AG04450 (cell line): ENCODE results near the gene KRTAP10-7. TPM values are rescaled to one million over a fixed set of nuclear protein-coding genes. Genes with fewer than 3 reads are reported as not detected.
"Not testable (repeated sequence)": the region's sequence is repeated elsewhere in the genome, so short reads cannot be mapped to it uniquely, and the experiment has no call there.

ENCODE experiments used
- CTCF ChIA-PET: fragments of 300-600, 350-600 bp; formaldehyde crosslinking; extraction: SDS; loops from one replicate; lab custom pipeline; 2022; ENCODE audit warnings: antibody characterized with exemption, inconsistent platforms; lab: Charles Lee
- POLR2A ChIA-PET: fragments of 350-600 bp; formaldehyde crosslinking; extraction: SDS; loops from one replicate; lab custom pipeline; 2021; ENCODE audit warnings: antibody characterized with exemption, inconsistent platforms; lab: Yijun Ruan, JAX
- DNase-seq: peaks from one replicate; pipeline ENCODE4 v3.0.0-alpha.2; 2011; ENCODE audit warnings: low read depth, low spot score
- H3K27ac ChIP-seq: one replicate; pipeline ENCODE4 v1.5.1; 2012; ENCODE audit warnings: low read depth, low read length, control low read depth
- H3K27me3 ChIP-seq: one replicate; pipeline ENCODE4 v1.6.0; 2012; ENCODE audit warnings: low read length; ENCODE audit not compliant: control insufficient read depth, insufficient read depth
- H3K4me3 ChIP-seq: 2 replicates; pipeline ENCODE4 v1.5.1; 2011; ENCODE audit warnings: mild to moderate bottlenecking, low read depth, low read length, control low read depth
- H3K9me3 ChIP-seq: 2 replicates; pipeline ENCODE4 v1.5.1; 2012; ENCODE audit warnings: low read length; ENCODE audit not compliant: control insufficient read depth, insufficient read depth
- polyA plus RNA-seq: library from polyadenylated mRNA; depleted of rRNA; stranded (reverse); fragments of >200 nt; gene quantifications from 2 replicates; pipeline ENCODE4 v1.2.3, GENCODE V29; 2011
- TF ChIP-seq, protein P1 (sequence below): IDR thresholded peaks from 2 replicates; pipeline ENCODE4 v1.5.1; 2011; ENCODE audit warnings: low read depth, low read length, control low read depth, inconsistent platforms

KRTAP10-7 gene
- polyA plus RNA-seq, 1 experiment = not detected

DNA sequence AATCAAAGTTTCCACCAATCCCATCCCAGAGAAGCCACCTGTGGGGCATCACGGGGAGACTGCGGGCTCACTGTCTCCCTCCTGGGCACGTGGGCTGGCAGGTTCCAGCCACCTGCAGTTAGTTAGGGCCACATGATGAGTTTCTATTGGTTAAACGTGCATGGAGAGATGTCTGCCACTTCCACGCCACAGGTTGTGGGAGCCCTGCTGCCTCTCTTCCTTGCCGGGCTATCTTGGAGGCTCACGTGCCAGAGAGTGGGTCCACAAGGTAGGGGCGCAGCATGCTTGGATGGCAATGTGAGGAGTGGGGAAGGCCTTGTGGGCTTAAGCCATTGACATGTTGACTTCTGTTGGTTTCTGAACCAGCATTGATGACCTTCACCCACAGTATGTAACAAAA lies 3.5 kb downstream of the KRTAP10-7 start:
- POLR2A ChIA-PET = no interaction called here
- Histone ChIP-seq H3K27me3 (no peaks in the 10 kb centered on the region), H3K9me3 (no peaks in the 10 kb centered on the region; the same call in 1 of the 2 replicates), H3K27ac (no peak overlapping the region), H3K4me3 (no peak overlapping the region)
- TF ChIP-seq, protein P1, sequence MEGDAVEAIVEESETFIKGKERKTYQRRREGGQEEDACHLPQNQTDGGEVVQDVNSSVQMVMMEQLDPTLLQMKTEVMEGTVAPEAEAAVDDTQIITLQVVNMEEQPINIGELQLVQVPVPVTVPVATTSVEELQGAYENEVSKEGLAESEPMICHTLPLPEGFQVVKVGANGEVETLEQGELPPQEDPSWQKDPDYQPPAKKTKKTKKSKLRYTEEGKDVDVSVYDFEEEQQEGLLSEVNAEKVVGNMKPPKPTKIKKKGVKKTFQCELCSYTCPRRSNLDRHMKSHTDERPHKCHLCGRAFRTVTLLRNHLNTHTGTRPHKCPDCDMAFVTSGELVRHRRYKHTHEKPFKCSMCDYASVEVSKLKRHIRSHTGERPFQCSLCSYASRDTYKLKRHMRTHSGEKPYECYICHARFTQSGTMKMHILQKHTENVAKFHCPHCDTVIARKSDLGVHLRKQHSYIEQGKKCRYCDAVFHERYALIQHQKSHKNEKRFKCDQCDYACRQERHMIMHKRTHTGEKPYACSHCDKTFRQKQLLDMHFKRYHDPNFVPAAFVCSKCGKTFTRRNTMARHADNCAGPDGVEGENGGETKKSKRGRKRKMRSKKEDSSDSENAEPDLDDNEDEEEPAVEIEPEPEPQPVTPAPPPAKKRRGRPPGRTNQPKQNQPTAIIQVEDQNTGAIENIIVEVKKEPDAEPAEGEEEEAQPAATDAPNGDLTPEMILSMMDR = no peak
- CTCF ChIA-PET = no interaction called here
- no peak for DNase-seq

DNA sequence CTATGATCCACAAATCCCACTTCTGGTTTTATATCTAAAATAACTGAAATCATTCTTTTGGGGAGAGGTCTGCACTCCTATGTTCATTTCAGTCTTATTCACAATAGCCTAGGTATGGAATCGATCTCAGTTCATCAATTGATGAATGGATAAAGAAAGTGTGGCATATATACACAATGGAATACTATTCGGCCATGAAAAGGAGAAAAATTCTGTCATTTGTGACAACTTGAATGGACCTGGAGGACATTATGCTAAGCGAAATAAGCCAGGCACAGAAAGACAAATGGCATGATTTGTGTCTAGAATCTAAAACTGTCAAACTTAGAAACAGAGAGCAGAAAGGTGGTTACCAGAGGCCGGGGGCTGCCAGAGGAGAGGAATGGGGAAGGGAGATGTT lies 6.1 kb downstream of the KRTAP10-7 start:
- CTCF ChIA-PET = no interaction called here
- H3K27me3 ChIP-seq = no peaks in the 10 kb centered on the region
- H3K9me3 ChIP-seq = peaks cover 2% of the 10 kb centered on the region
- no peak overlapping the region for H3K27ac ChIP-seq
- no peak for DNase-seq
- no peak overlapping the region for H3K4me3 ChIP-seq
- POLR2A ChIA-PET = no interaction called here
- TF ChIP-seq, protein P1 = no peak

DNA sequence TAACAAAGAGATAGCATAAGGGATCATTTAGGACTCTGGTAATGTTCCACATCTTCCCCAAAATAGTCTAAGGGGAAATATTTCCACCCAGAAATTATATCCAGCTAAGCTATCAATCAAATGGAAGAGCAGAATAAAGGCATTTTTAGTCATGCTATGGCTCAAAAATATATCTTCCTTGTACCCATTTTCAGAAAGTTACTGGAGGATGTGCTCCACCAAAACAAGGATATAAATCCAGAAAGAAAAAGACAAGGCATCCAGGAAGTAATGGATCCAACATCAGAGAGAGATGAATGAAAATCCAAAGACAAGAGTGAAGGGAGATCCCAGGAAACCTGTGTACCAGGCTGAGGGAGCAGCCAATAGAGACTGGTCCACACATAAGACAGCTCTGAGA lies 8.8 kb downstream of the KRTAP10-7 start:
- no peak overlapping the region for H3K27ac ChIP-seq
- CTCF ChIA-PET = no interaction called here
- DNase-seq = no peak
- no peak overlapping the region for H3K4me3 ChIP-seq
- POLR2A ChIA-PET = no interaction called here
- peaks cover 26% of the 10 kb centered on the region for H3K9me3 ChIP-seq
- TF ChIP-seq, protein P1 = no peak
- no peaks in the 10 kb centered on the region for H3K27me3 ChIP-seq

DNA sequence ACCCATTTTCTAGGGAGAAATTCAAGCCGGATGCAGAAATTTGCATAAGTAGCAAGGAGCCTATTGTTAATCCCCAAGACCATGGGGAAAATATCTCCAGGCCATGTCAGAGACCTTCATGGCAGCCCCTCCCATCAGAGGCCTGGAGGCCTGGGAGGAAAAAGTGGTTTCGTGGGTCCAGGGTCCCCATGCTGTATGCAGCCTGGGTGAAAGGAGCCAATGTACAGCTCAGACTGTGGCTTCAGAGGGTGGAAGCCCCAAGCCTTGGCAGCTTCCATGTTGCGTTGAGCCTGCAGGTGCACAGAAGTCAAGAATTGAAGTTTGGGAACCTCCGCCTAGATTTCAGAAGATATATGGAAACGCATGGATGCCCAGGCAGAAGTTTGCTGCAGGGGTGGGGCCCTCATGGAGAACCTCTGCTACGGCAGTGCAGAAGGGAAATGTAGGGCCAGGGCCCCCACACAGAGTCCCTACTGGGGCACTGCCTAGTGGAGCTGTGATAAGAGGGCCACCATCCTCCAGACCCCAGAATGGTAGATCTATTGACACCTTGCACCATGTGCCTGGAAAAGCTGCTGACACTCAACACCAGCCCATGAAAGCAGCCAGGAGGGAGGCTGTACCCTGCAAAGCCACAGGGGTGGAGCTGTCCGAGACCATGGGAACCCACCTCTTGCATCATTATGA lies 9.9 kb downstream of the KRTAP10-7 start:
- DNase-seq, H3K27me3 ChIP-seq, POLR2A ChIA-PET, H3K27ac ChIP-seq, H3K4me3 ChIP-seq: not testable (repeated sequence)
- CTCF ChIA-PET = interaction anchor here (1.1 kb wide), 1 partner anchor 183 kb away, joined by 3 read pairs; no protein-coding TSS in a partner anchor
- H3K9me3 ChIP-seq = peaks cover 36% of the 10 kb centered on the region

DNA sequence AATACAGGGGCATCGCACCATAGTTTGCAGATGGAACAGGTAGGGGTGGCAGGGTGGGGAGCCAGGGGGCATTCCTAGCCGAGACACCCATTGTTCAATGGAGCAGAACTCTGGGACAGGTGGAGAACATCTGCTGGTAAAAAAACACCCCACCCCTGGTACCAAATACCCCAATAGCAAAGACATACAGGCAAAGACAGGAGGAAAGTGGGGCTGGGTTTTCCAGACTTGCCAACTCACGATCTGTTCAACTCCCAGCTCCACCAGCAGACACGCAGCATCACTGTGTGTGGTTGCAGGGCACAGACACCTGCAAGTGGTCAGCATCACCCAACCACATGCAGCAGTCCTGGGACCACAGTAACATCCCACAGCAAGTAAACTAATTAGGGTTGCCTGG lies 11.2 kb downstream of the KRTAP10-7 start:
- no peak for DNase-seq
- TF ChIP-seq, protein P1 = no peak
- POLR2A ChIA-PET = no interaction called here

More for the DNA sequence above, 11.2 kb downstream of the KRTAP10-7 start:
- CTCF ChIA-PET = no interaction called here
- Histone ChIP-seq H3K9me3 (peaks cover 47% of the 10 kb centered on the region), H3K27ac (no peak overlapping the region), H3K4me3 (no peak overlapping the region), H3K27me3 (no peaks in the 10 kb centered on the region)
